Measurements from ENCODE around the gene LIPT2. TPM values are rescaled to one million over a fixed set of nuclear protein-coding genes. Genes with fewer than 3 reads are reported as not detected.

Gene LIPT2
- total RNA-seq, 8 experiments from 2014 or later, result 1.5 to 4.6 (median 2.3) TPM

GRCh38 chr11:74468936-74469335 is 24.6 kb downstream of the LIPT2 start:
- no peak overlapping the region for H3K27ac ChIP-seq
- in situ Hi-C loops (cut with MboI; ENCODE audit: low pct_unique_long_range_greater_than_20kb in 2 of 9, low sequenced_read_pairs in 9 of 9, unreplicated experiment in 9 of 9), result loop anchor here in 1 of 9 experiments (25.0 kb wide), 1 partner anchor 207 kb away; no protein-coding TSS in a partner anchor
- peak in 1 of 8 experiments; percentile 13 for ATAC-seq (replicated peaks in 6 of 8)
- no peak overlapping the region for H3K4me3 ChIP-seq
- WGBS, 10 experiments, result 0 to 100% (median 43%) methylated on average over 1 of the region's 1 CpG; no CpG with 5 or more reads in 5 of the 10 experiments
- no peaks in the 10 kb centered on the region for H3K4me1 ChIP-seq (replicated peaks in 1 of 2)

GRCh38 chr11:74468521-74468920 is 25.0 kb downstream of the LIPT2 start:
- in situ Hi-C loops (cut with MboI; ENCODE audit: low pct_unique_long_range_greater_than_20kb in 2 of 9, low sequenced_read_pairs in 9 of 9, unreplicated experiment in 9 of 9), result loop anchor here in 1 of 9 experiments (25.0 kb wide), 1 partner anchor 206 kb away; no protein-coding TSS in a partner anchor
- no peaks in the 10 kb centered on the region for H3K4me1 ChIP-seq (replicated peaks in 1 of 2)
- H3K4me3 ChIP-seq, result no peak overlapping the region
- ATAC-seq (replicated peaks in 6 of 8), result no peak
- H3K27ac ChIP-seq, result no peak overlapping the region

GRCh38 chr11:74468058-74468457 is 25.5 kb downstream of the LIPT2 start:
- no peaks in the 10 kb centered on the region for H3K4me1 ChIP-seq (replicated peaks in 1 of 2)
- no peak for ATAC-seq (replicated peaks in 6 of 8)
- WGBS, 10 experiments, result 38 to 100% (median 84%) methylated on average over 2 to 3 of the region's 4 CpGs; no CpG with 5 or more reads in 4 of the 10 experiments
- no peak overlapping the region for H3K4me3 ChIP-seq
- no peak overlapping the region for H3K27ac ChIP-seq
- in situ Hi-C loops (cut with MboI; ENCODE audit: low pct_unique_long_range_greater_than_20kb in 2 of 9, low sequenced_read_pairs in 9 of 9, unreplicated experiment in 9 of 9), result loop anchor here in 1 of 9 experiments (25.0 kb wide), 1 partner anchor 206 kb away; no protein-coding TSS in a partner anchor

GRCh38 chr11:74466916-74467885 is 26.3 kb downstream of the LIPT2 start, which contains the start of gene KCNE3:
KCNE3 (minus strand) TSS chr11:74467549; CDS start chr11:74457563, 9,986 bp downstream.
- ATAC-seq (replicated peaks in 6 of 8), result peak in 3 of 8 experiments; percentile 50 to 51 (median 51)
- in situ Hi-C loops (cut with MboI; ENCODE audit: low pct_unique_long_range_greater_than_20kb in 2 of 9, low sequenced_read_pairs in 9 of 9, unreplicated experiment in 9 of 9), result loop anchor here in 1 of 9 experiments (25.0 kb wide), 1 partner anchor 205 kb away; no protein-coding TSS in a partner anchor
- 17 to 92% (median 85%) methylated on average over 3 to 9 of the region's 62 CpGs; no CpG with 5 or more reads in 5 of the 10 experiments for WGBS, 10 experiments
- no peak within 1 kb of the TSS for H3K27ac ChIP-seq
- H3K4me1 ChIP-seq (replicated peaks in 1 of 2), result peaks cover 0 to under 1% of the 10 kb centered on the region in 2 donors
- no peak within 1 kb of the TSS for H3K4me3 ChIP-seq

- Histone ChIP-seq H3K4me1 (replicated peaks in 1 of 2) (peaks cover 0 to 5% of the 10 kb centered on the region in 2 donors), H3K27ac (no peak overlapping the region), H3K4me3 (no peak overlapping the region)
- WGBS, 10 experiments, result 0 to 100% (median 88%) methylated on average over 1 to 2 of the region's 2 CpGs; no CpG with 5 or more reads in 4 of the 10 experiments
- ATAC-seq (replicated peaks in 6 of 8), result peak in 3 of 8 experiments; percentile 33 to 86 (median 53)
- in situ Hi-C loops (cut with MboI; ENCODE audit: low pct_unique_long_range_greater_than_20kb in 2 of 9, low sequenced_read_pairs in 9 of 9, unreplicated experiment in 9 of 9), result loop anchor here in 1 of 9 experiments (25.0 kb wide), 1 partner anchor 203 kb away; no protein-coding TSS in a partner anchor
Observed at GRCh38 chr11:74465291-74465708, 28.2 kb downstream of the LIPT2 start.

- WGBS, 10 experiments, result 67 to 71% methylated on average over 1 of the region's 1 CpG; no CpG with 5 or more reads in 8 of the 10 experiments
- no peak for ATAC-seq (replicated peaks in 6 of 8)
- in situ Hi-C loops (cut with MboI; ENCODE audit: low pct_unique_long_range_greater_than_20kb in 2 of 9, low sequenced_read_pairs in 9 of 9, unreplicated experiment in 9 of 9), result loop anchor here in 1 of 9 experiments (25.0 kb wide), 1 partner anchor 202 kb away; no protein-coding TSS in a partner anchor
- peaks cover 0 to 5% of the 10 kb centered on the region in 2 donors for H3K4me1 ChIP-seq (replicated peaks in 1 of 2)
- H3K4me3 ChIP-seq, result no peak overlapping the region
- no peak overlapping the region for H3K27ac ChIP-seq
Observed at GRCh38 chr11:74464746-74465145, 28.8 kb downstream of the LIPT2 start.

- Histone ChIP-seq H3K4me1 (replicated peaks in 1 of 2) (peaks cover 0 to 5% of the 10 kb centered on the region in 2 donors), H3K27ac (no peak overlapping the region), H3K4me3 (no peak overlapping the region)
- in situ Hi-C loops (cut with MboI; ENCODE audit: low pct_unique_long_range_greater_than_20kb in 2 of 9, low sequenced_read_pairs in 9 of 9, unreplicated experiment in 9 of 9), result loop anchor here in 1 of 9 experiments (25.0 kb wide), 1 partner anchor 201 kb away; no protein-coding TSS in a partner anchor
- WGBS, 10 experiments, result 40 to 80% methylated on average over 1 of the region's 1 CpG; no CpG with 5 or more reads in 8 of the 10 experiments
- no peak for ATAC-seq (replicated peaks in 6 of 8)
Observed at GRCh38 chr11:74463216-74463615, 30.3 kb downstream of the LIPT2 start.

GRCh38 chr11:74462631-74463030 is 30.9 kb downstream of the LIPT2 start:
- ATAC-seq (replicated peaks in 6 of 8), result no peak
- H3K4me1 ChIP-seq (replicated peaks in 1 of 2), result peaks cover 0 to 5% of the 10 kb centered on the region in 2 donors
- WGBS, 10 experiments, result 60 to 100% (median 65%) methylated on average over 1 to 3 of the region's 5 CpGs; no CpG with 5 or more reads in 5 of the 10 experiments
- H3K4me3 ChIP-seq, result no peak overlapping the region
- in situ Hi-C loops (cut with MboI; ENCODE audit: low pct_unique_long_range_greater_than_20kb in 2 of 9, low sequenced_read_pairs in 9 of 9, unreplicated experiment in 9 of 9), result loop anchor here in 1 of 9 experiments (25.0 kb wide), 1 partner anchor 200 kb away; no protein-coding TSS in a partner anchor
- no peak overlapping the region for H3K27ac ChIP-seq

GRCh38 chr11:74462009-74462408 is 31.5 kb downstream of the LIPT2 start:
- in situ Hi-C loops (cut with MboI; ENCODE audit: low pct_unique_long_range_greater_than_20kb in 2 of 9, low sequenced_read_pairs in 9 of 9, unreplicated experiment in 9 of 9), result loop anchor here in 1 of 9 experiments (25.0 kb wide), 1 partner anchor 200 kb away; no protein-coding TSS in a partner anchor
- H3K4me3 ChIP-seq, result no peak overlapping the region
- peaks cover 0 to 5% of the 10 kb centered on the region in 2 donors for H3K4me1 ChIP-seq (replicated peaks in 1 of 2)
- ATAC-seq (replicated peaks in 6 of 8), result peak in 4 of 8 experiments; percentile 25 to 84 (median 63)
- H3K27ac ChIP-seq, result no peak overlapping the region
- 38 to 83% (median 70%) methylated on average over 1 to 2 of the region's 2 CpGs; no CpG with 5 or more reads in 3 of the 10 experiments for WGBS, 10 experiments

GRCh38 chr11:74460481-74461154 is 32.9 kb downstream of the LIPT2 start:
- H3K4me3 ChIP-seq, result no peak overlapping the region
- in situ Hi-C loops (cut with MboI; ENCODE audit: low pct_unique_long_range_greater_than_20kb in 2 of 9, low sequenced_read_pairs in 9 of 9, unreplicated experiment in 9 of 9), result loop anchor here in 1 of 9 experiments (25.0 kb wide), 1 partner anchor 198 kb away; no protein-coding TSS in a partner anchor
- no peak for ATAC-seq (replicated peaks in 6 of 8)

GRCh38 chr11:74460065-74460464 is 33.5 kb downstream of the LIPT2 start:
- Histone ChIP-seq H3K27ac (no peak overlapping the region), H3K4me3 (no peak overlapping the region), H3K4me1 (replicated peaks in 1 of 2) (peaks cover 0 to 5% of the 10 kb centered on the region in 2 donors)
- in situ Hi-C loops (cut with MboI; ENCODE audit: low pct_unique_long_range_greater_than_20kb in 2 of 9, low sequenced_read_pairs in 9 of 9, unreplicated experiment in 9 of 9), result loop anchor here in 1 of 9 experiments (25.0 kb wide), 1 partner anchor 198 kb away; no protein-coding TSS in a partner anchor
- 20 to 80% (median 60%) methylated on average over 1 to 3 of the region's 4 CpGs; no CpG with 5 or more reads in 1 of the 10 experiments for WGBS, 10 experiments
- ATAC-seq (replicated peaks in 6 of 8), result no peak

More at GRCh38 chr11:74460481-74461154, 32.9 kb downstream of the LIPT2 start:
- 30 to 96% (median 64%) methylated on average over 1 to 2 of the region's 2 CpGs; no CpG with 5 or more reads in 1 of the 10 experiments for whole genome bisulfite sequencing, 10 experiments
- peaks cover 0 to 5% of the 10 kb centered on the region in 2 donors for H3K4me1 ChIP-seq (replicated peaks in 1 of 2)
- H3K27ac ChIP-seq, result no peak overlapping the region

GRCh38 chr11:74459584-74459983 is 33.9 kb downstream of the LIPT2 start:
- 0 to 17% (median 0%) methylated on average over 1 of the region's 1 CpG; no CpG with 5 or more reads in 6 of the 10 experiments for WGBS, 10 experiments
- ATAC-seq (replicated peaks in 6 of 8), result no peak
- H3K27ac ChIP-seq, result no peak overlapping the region
- in situ Hi-C loops (cut with MboI; ENCODE audit: low pct_unique_long_range_greater_than_20kb in 2 of 9, low sequenced_read_pairs in 9 of 9, unreplicated experiment in 9 of 9), result loop anchor here in 4 of 9 experiments (10.0 to 25.0 kb wide), 4 partner anchors 105 to 205 kb away; no protein-coding TSS in a partner anchor
- no peak overlapping the region for H3K4me3 ChIP-seq
- peaks cover 0 to 5% of the 10 kb centered on the region in 2 donors for H3K4me1 ChIP-seq (replicated peaks in 1 of 2)
